GM21423 (cell line): Measurements from ENCODE around the gene C4orf50.

Source experiments
- ATAC-seq: cut with Tn5 transposase; IDR thresholded peaks from one replicate; pipeline ENCODE4 v1.9.1; 2021; ENCODE audit warnings: mild to moderate bottlenecking, moderate library complexity; ENCODE audit not compliant: unreplicated experiment

The C4orf50 gene

GRCh38 chr4:5897674-5898073, 120.6 kb downstream of the C4orf50 start:
- ATAC-seq = no peak

- no peak for ATAC-seq
Measured at GRCh38 chr4:5895287-5895686, 122.9 kb downstream of the C4orf50 start.

- ATAC-seq = no peak
Measured at GRCh38 chr4:5894266-5894665, 124.0 kb downstream of the C4orf50 start.

- ATAC-seq = no peak
Measured at GRCh38 chr4:5893591-5893990, 124.6 kb downstream of the C4orf50 start.

- ATAC-seq = no peak
Measured at GRCh38 chr4:5893004-5893580, 125.1 kb downstream of the C4orf50 start, which contains the start of gene CRMP1. CRMP1 (minus strand) TSS chr4:5893086; CDS start chr4:5892969, 117 bp downstream.

- no peak for ATAC-seq
Measured at GRCh38 chr4:5892323-5893003, 125.8 kb downstream of the C4orf50 start.

- ATAC-seq = no peak
Measured at GRCh38 chr4:5891563-5892322, 126.5 kb downstream of the C4orf50 start.

GRCh38 chr4:5890063-5890727, 128.0 kb downstream of the C4orf50 start:
- ATAC-seq = no peak

- ATAC-seq = no peak
Measured at GRCh38 chr4:5889002-5889696, 129.1 kb downstream of the C4orf50 start.

GRCh38 chr4:5888222-5889001, 129.8 kb downstream of the C4orf50 start:
- ATAC-seq = no peak

GRCh38 chr4:5887361-5888221, 130.6 kb downstream of the C4orf50 start:
- no peak for ATAC-seq

GRCh38 chr4:5887011-5887360, 131.2 kb downstream of the C4orf50 start:
- no peak for ATAC-seq

GRCh38 chr4:5885733-5886132, 132.5 kb downstream of the C4orf50 start:
- ATAC-seq = no peak

GRCh38 chr4:5884796-5885195, 133.4 kb downstream of the C4orf50 start:
- ATAC-seq = no peak

- no peak for ATAC-seq
Measured at GRCh38 chr4:5883916-5884315, 134.3 kb downstream of the C4orf50 start.

GRCh38 chr4:5882947-5883346, 135.3 kb downstream of the C4orf50 start:
- ATAC-seq = no peak

GRCh38 chr4:5881340-5881739, 136.9 kb downstream of the C4orf50 start:
- no peak for ATAC-seq

- no peak for ATAC-seq
Measured at GRCh38 chr4:5878359-5878758, 139.9 kb downstream of the C4orf50 start.

GRCh38 chr4:5877392-5877791, 140.8 kb downstream of the C4orf50 start:
- no peak for ATAC-seq
